Peyer's patch (tissue), 4 donors: Measurements from ENCODE around the gene CLDN16.

ENCODE experiments used
- CTCF ChIP-seq, 6 experiments: fragments of 450-650 bp in 4 of 6; fragments of 200-600 bp in 2 of 6; sonication (generic) in 1 of 6; IDR thresholded peaks; one replicate each; pipeline ENCODE4 v1.5.1; 2017 to 2019; ENCODE audit warnings: antibody characterized with exemption in 6 of 6, mild to moderate bottlenecking in 3 of 6, moderate library complexity in 1 of 6
- POLR2A ChIP-seq, 2 donors: fragments of 450-650 bp; IDR thresholded peaks; one replicate each; pipeline ENCODE4 v1.5.1; 2017; ENCODE audit warnings: antibody characterized with exemption in 2 of 2, mild to moderate bottlenecking in 2 of 2, moderate library complexity in 2 of 2

GRCh38 chr3:190449801-190450200 is 61.8 kb downstream of the CLDN16 start, which contains the start of gene TMEM207:
- TF ChIP-seq POLR2A (IDR thresholded peaks at IDR 0.05) (no peak), CTCF (IDR thresholded peaks at IDR 0.05) (no peak)
